T-cell (primary cell): ENCODE data around the gene ATP9B. TPM values are rescaled to one million over a fixed set of nuclear protein-coding genes. Genes with fewer than 3 reads are reported as not detected.

ENCODE experiments used
- ATAC-seq, 4 experiments: fragments of 200-7000 bp in 3 of 4; fragments of 150-1000 bp in 1 of 4; cut with Tn5 transposase; replicated peaks in 1 of 4; 1 replicate in 3 of 4; 2 replicates in 1 of 4; pipeline ENCODE4 v1.10.0; 2021; ENCODE audit warnings: moderate library complexity in 3 of 4, mild to moderate bottlenecking in 2 of 4, moderate number of reproducible peaks in 1 of 4
- CTCF ChIA-PET, 2 donors: fragments of 300-600 bp; sonication (Branson Sonifier 250); formaldehyde crosslinking; loops; one replicate each; lab custom pipeline; 2022; ENCODE audit warnings: antibody characterized with exemption in 2 of 2; lab: Charles Lee
- POLR2A ChIA-PET, 2 donors: fragments of 300-600 bp; sonication (Branson Sonifier 250); formaldehyde crosslinking; loops; one replicate each; lab custom pipeline; 2022; ENCODE audit warnings: antibody characterized with exemption in 2 of 2; lab: Charles Lee
- DNase-seq, 35 experiments: peaks; one replicate each; pipeline versions ENCODE4 v3.0.0 to v3.0.0-alpha.2; 2013 to 2023
- H3K27ac ChIP-seq: one replicate; pipeline ENCODE4 v1.5.1; 2013; ENCODE audit warnings: low read length
- H3K27me3 ChIP-seq, 2 experiments: replicated peaks in 1 of 2; 1 replicate in 1 of 2; 2 replicates in 1 of 2; pipeline versions ENCODE4 v1.6.1 to v1.7.0; 2013; ENCODE audit warnings: low read length in 1 of 2, mixed read lengths in 1 of 2; ENCODE audit not compliant: control insufficient read depth in 2 of 2, insufficient read depth in 2 of 2; ENCODE audit errors: extremely low read depth in 1 of 2
- H3K36me3 ChIP-seq, 2 donors: 1 replicate in 1 of 2; 2 replicates in 1 of 2; pipeline versions ENCODE4 v1.6.1 to v1.7.0; 2013; ENCODE audit warnings: low read length in 1 of 2; ENCODE audit not compliant: control insufficient read depth in 2 of 2, insufficient read depth in 1 of 2; ENCODE audit errors: extremely low read depth in 1 of 2
- H3K4me1 ChIP-seq, 2 experiments: 1 replicate in 1 of 2; 2 replicates in 1 of 2; pipeline versions ENCODE4 v1.6.1 to v1.7.0; 2013; ENCODE audit warnings: low read length in 2 of 2, mixed read lengths in 1 of 2; ENCODE audit not compliant: insufficient read depth in 2 of 2, control insufficient read depth in 1 of 2; ENCODE audit errors: extremely low read depth in 1 of 2
- H3K4me3 ChIP-seq, 2 donors: 1 replicate in 1 of 2; 2 replicates in 1 of 2; pipeline versions ENCODE4 v1.5.1 to v1.7.0; 2013; ENCODE audit warnings: mild to moderate bottlenecking in 2 of 2, low read length in 1 of 2, moderate library complexity in 1 of 2; ENCODE audit not compliant: control insufficient read depth in 1 of 2; ENCODE audit errors: extremely low read depth in 1 of 2
- H3K9me3 ChIP-seq: 2 replicates; pipeline ENCODE4 v1.7.0; 2013
- H3K27ac Mint-ChIP-seq, 2 donors: one replicate each; pipeline ENCODE4 v1.8.0; 2020 to 2021; ENCODE audit warnings: mild to moderate bottlenecking in 2 of 2, mixed read lengths in 2 of 2
- H3K27me3 Mint-ChIP-seq, 2 donors: one replicate each; pipeline ENCODE4 v1.8.0; 2021 to 2022; ENCODE audit warnings: mixed read lengths in 2 of 2
- H3K36me3 Mint-ChIP-seq: one replicate; pipeline ENCODE4 v1.8.0; 2021; ENCODE audit warnings: mixed read lengths
- H3K4me1 Mint-ChIP-seq, 3 donors: one replicate each; pipeline ENCODE4 v1.8.0; 2020 to 2022; ENCODE audit warnings: mixed read lengths in 3 of 3, mild to moderate bottlenecking in 1 of 3
- H3K4me3 Mint-ChIP-seq, 3 donors: one replicate each; pipeline ENCODE4 v1.8.0; 2020 to 2022; ENCODE audit warnings: mild to moderate bottlenecking in 3 of 3, mixed read lengths in 3 of 3, moderate library complexity in 3 of 3
- H3K9me3 Mint-ChIP-seq, 3 donors: one replicate each; pipeline ENCODE4 v1.8.0; 2020 to 2022; ENCODE audit warnings: mixed read lengths in 3 of 3
- WGBS: methylation state at CpG from one replicate; pipeline ENCODE4 v1.1.5; 2013; ENCODE audit warnings: missing lambda C conversion rate; ENCODE audit not compliant: insufficient coverage; 5-methylcytosine and 5-hydroxymethylcytosine counted together
- total RNA-seq, 35 experiments: library from RNA in 6 of 35; stranded (reverse) in 6 of 35; fragments of 120-200 nt in 1 of 35; gene quantifications; one replicate each; pipeline versions ENCODE4 v1.2.1 to v1.2.4 and lab custom pipeline; 2013 to 2026

Gene ATP9B
- total RNA-seq, 5 donors from 2014 or later (not counting 1 experiment from before 2014, with no cell fraction given): 54.1 to 95.2 (median 65.4) TPM

DNA sequence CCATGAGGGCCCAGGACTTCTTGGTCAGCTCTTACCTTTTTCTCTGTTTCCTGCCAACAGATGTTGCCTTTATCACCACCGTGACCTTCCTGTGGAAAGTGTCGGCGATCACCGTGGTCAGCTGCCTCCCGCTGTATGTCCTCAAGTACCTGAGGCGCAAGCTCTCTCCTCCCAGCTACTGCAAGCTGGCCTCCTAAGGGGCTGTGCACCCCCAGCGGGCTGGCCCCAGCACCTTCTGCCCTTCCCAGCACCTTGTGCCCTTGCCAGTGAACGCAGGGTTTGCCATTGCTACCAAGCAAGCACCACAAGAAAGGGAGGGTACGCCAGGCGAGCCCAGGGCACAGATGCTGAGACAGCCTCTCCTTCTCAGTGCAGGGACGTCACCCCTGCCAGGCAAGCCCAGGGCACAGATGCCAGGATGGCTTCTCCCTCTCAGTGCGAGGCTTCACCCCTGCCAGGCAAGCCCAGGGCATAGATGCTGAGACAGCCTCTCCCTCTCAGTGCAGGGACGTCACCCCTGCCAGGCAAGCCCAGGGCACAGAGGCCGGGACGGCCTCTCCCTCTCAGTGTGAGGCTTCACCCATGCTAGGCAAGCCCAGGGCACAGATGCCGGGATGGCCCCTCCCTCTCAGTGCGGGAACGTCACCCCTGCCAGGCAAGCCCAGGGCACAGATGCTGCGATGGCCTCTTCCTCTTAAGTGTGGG, 308.1 kb downstream of the ATP9B start:
- no peak overlapping the region for H3K4me3 ChIP-seq
- ATAC-seq (no peak), DNase-seq (no peak)
- Mint-ChIP-seq H3K27ac (no peak overlapping the region), H3K36me3 (peaks cover 21% of the 10 kb centered on the region), H3K4me3 (no peak overlapping the region), H3K9me3 (no peaks in the 10 kb centered on the region), H3K4me1 (peaks cover 6 to 9% (median 7%) of the 10 kb centered on the region in 3 donors), H3K27me3 (no peaks in the 10 kb centered on the region)
- H3K4me1 ChIP-seq: peaks cover 0 to 15% of the 10 kb centered on the region in 2 experiments
- ChIA-PET CTCF (interaction anchor here (0.5 to 2.8 kb wide), 7 partner anchors 14 to 270 kb away, joined by 3 to 8 read pairs (median 4); no protein-coding TSS in a partner anchor), POLR2A (interaction anchor here in 1 of 2 donors (0.6 kb wide), 1 partner anchor 161 kb away, joined by 12 read pairs; no protein-coding TSS in a partner anchor)
- no peaks in the 10 kb centered on the region for H3K27me3 ChIP-seq
- peaks cover 10 to 29% of the 10 kb centered on the region in 2 donors for H3K36me3 ChIP-seq
- H3K9me3 ChIP-seq: no peaks in the 10 kb centered on the region
- no peak overlapping the region for H3K27ac ChIP-seq
- WGBS: 91% methylated on average over 15 of the region's 19 CpGs

GRCh38 chr18:79378536-79379250, 309.5 kb downstream of the ATP9B start:
- H3K4me1 Mint-ChIP-seq: peaks cover 6 to 9% (median 7%) of the 10 kb centered on the region in 3 donors
- H3K27ac ChIP-seq: no peak overlapping the region
- H3K9me3 ChIP-seq: no peaks in the 10 kb centered on the region
- H3K4me3 ChIP-seq: no peak overlapping the region
- H3K4me3 Mint-ChIP-seq: no peak overlapping the region
- H3K27me3 ChIP-seq: no peaks in the 10 kb centered on the region
- H3K36me3 ChIP-seq: peaks cover 10 to 25% of the 10 kb centered on the region in 2 donors
- CTCF ChIA-PET: interaction anchor here (0.6 to 2.8 kb wide), 13 partner anchors 12 to 653 kb away, joined by 3 to 8 read pairs (median 3); no protein-coding TSS in a partner anchor
- POLR2A ChIA-PET: interaction anchor here in 1 of 2 donors (0.6 to 1.2 kb wide), 2 partner anchors 13 to 27 kb away, joined by 4 to 5 read pairs; no protein-coding TSS in a partner anchor
- H3K36me3 Mint-ChIP-seq: peaks cover 21% of the 10 kb centered on the region
- H3K27me3 Mint-ChIP-seq: no peaks in the 10 kb centered on the region
- peak; percentile 82 to 94 (median 84) for ATAC-seq
- peak; percentile 59 to 91 (median 77) for DNase-seq
- WGBS: 48% methylated on average over 45 of the region's 48 CpGs
- no peaks in the 10 kb centered on the region for H3K9me3 Mint-ChIP-seq
- H3K4me1 ChIP-seq: peaks cover 0 to 15% of the 10 kb centered on the region in 2 experiments
- H3K27ac Mint-ChIP-seq: no peak overlapping the region

- DNase-seq (no peak), ATAC-seq (no peak)
- Histone ChIP-seq H3K27ac (no peak overlapping the region), H3K4me1 (peaks cover 0 to 15% of the 10 kb centered on the region in 2 experiments), H3K4me3 (no peak overlapping the region), H3K9me3 (no peaks in the 10 kb centered on the region), H3K36me3 (peaks cover 10 to 22% of the 10 kb centered on the region in 2 donors), H3K27me3 (no peaks in the 10 kb centered on the region)
- Mint-ChIP-seq H3K27me3 (no peaks in the 10 kb centered on the region), H3K36me3 (peaks cover 18% of the 10 kb centered on the region), H3K9me3 (no peaks in the 10 kb centered on the region), H3K4me1 (peaks cover 6 to 9% (median 7%) of the 10 kb centered on the region in 3 donors), H3K27ac (no peak overlapping the region), H3K4me3 (no peak overlapping the region)
- 87% methylated on average over 14 of the region's 22 CpGs for WGBS
- ChIA-PET POLR2A (interaction anchor here (0.6 to 1.2 kb wide), 2 partner anchors 26 to 129 kb away, joined by 3 to 5 read pairs; no protein-coding TSS in a partner anchor), CTCF (interaction anchor here (0.6 to 2.8 kb wide), 11 partner anchors 12 to 268 kb away, joined by 3 to 10 read pairs (median 3); no protein-coding TSS in a partner anchor)
Measured at GRCh38 chr18:79379251-79379905, 310.2 kb downstream of the ATP9B start.

GRCh38 chr18:79379931-79380815, 311.0 kb downstream of the ATP9B start:
- Mint-ChIP-seq H3K27ac (no peak overlapping the region), H3K9me3 (no peaks in the 10 kb centered on the region)
- no peak for DNase-seq

More at GRCh38 chr18:79379931-79380815, 311.0 kb downstream of the ATP9B start:
- Mint-ChIP-seq H3K27me3 (no peaks in the 10 kb centered on the region), H3K4me1 (peaks cover 6 to 9% (median 7%) of the 10 kb centered on the region in 3 donors), H3K36me3 (peaks cover 15% of the 10 kb centered on the region), H3K4me3 (no peak overlapping the region)
- no peak for ATAC-seq
- 92% methylated on average over 40 of the region's 40 CpGs for whole genome bisulfite sequencing
- Histone ChIP-seq H3K9me3 (no peaks in the 10 kb centered on the region), H3K36me3 (peaks cover 5 to 15% of the 10 kb centered on the region in 2 donors), H3K4me3 (no peak overlapping the region), H3K4me1 (peaks cover 0 to 15% of the 10 kb centered on the region in 2 experiments), H3K27me3 (no peaks in the 10 kb centered on the region), H3K27ac (no peak overlapping the region)
- ChIA-PET CTCF (interaction anchor here (0.7 to 2.8 kb wide), 12 partner anchors 11 to 263 kb away, joined by 3 to 10 read pairs (median 5); no protein-coding TSS in a partner anchor), POLR2A (interaction anchor here in 1 of 2 donors (0.5 to 0.6 kb wide), 2 partner anchors 128 to 144 kb away, joined by 3 read pairs; no protein-coding TSS in a partner anchor)
